ENCODE measurements around the gene PDE2A. TPM values are rescaled to one million over a fixed set of nuclear protein-coding genes. Genes with fewer than 3 reads are reported as not detected.

Gene PDE2A
- total and polyA plus RNA-seq, 3 donors from 2014 or later, result 14.1 to 20.6 (median 15.2) TPM

GRCh38 chr11:72570893-72571661 lies 103.1 kb downstream of the PDE2A start:
- Histone ChIP-seq H3K4me3 (no peak overlapping the region), H3K9me3 (no peaks in the 10 kb centered on the region), H3K27ac (no peak overlapping the region), H3K36me3 (ENCODE audit: low read depth, missing control alignments) (no peaks in the 10 kb centered on the region), H3K4me1 (no peaks in the 10 kb centered on the region), H3K27me3 (no peaks in the 10 kb centered on the region)
- 77 to 87% methylated on average over 9 to 10 of the region's 10 CpGs for WGBS, 2 donors
- DNase-seq, result no peak
- intact Hi-C loops (cut with DNase I; ENCODE audit: low total_unique reads), result loop anchor here (10.0 kb wide), 1 partner anchor 96 kb away; no protein-coding TSS in a partner anchor
- TF ChIP-seq CTCF (IDR thresholded peaks at IDR 0.05) (no peak), POLR2A (IDR thresholded peaks at IDR 0.05) (no peak)

DNA sequence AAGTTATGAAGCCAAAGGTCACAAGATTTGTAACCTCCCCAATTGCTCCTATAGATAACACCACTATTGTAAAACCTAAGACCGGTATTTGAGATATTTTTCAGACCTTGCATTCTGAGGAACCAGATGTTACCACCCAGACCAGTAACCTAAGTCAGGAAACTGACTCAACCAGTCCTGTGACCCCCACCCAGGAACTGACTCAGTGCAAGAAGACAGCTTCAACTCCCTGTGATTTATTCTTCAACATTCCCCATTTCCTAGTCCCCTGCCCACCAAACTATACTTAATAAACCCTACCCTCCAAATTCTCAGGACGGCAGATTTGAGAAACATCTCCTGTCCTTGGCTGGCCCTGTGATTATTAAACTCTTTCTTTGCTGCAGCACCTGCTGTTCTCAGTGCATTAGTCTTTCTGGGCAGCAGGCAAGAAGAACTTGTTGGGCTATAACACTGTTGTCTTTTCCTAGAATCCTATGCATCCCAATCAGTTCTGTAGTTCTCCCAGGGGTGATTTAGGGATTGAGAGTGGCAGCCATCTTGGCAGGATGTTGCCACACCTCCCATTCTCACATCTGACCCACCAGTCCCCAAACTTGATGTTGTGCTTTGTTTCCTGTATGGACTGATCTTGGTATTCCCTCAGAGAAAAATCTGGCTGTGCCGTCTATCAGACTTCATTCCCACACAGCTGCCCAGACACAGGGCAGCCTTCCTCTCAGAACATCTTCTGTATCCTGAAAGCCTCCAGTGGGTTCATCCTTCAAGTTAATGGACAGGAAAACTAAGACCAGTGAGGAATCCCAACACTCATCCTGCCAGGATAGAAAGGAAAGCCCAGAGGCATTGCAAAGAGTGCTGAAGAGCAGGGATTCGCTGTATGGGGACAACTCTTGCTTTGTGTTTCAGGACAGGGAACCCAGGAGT lies 104.0 kb downstream of the PDE2A start:
- TF ChIP-seq CTCF (IDR thresholded peaks at IDR 0.05) (no peak), POLR2A (IDR thresholded peaks at IDR 0.05) (no peak)
- Histone ChIP-seq H3K9me3 (no peaks in the 10 kb centered on the region), H3K4me3 (no peak overlapping the region), H3K36me3 (ENCODE audit: low read depth, missing control alignments) (no peaks in the 10 kb centered on the region), H3K4me1 (no peaks in the 10 kb centered on the region), H3K27ac (no peak overlapping the region), H3K27me3 (no peaks in the 10 kb centered on the region)
- intact Hi-C loops (cut with DNase I; ENCODE audit: low total_unique reads), result loop anchor here (10.0 kb wide), 1 partner anchor 95 kb away; no protein-coding TSS in a partner anchor
- no peak for DNase-seq
- WGBS, 2 donors, result 42 to 56% methylated on average over 4 of the region's 4 CpGs

DNA sequence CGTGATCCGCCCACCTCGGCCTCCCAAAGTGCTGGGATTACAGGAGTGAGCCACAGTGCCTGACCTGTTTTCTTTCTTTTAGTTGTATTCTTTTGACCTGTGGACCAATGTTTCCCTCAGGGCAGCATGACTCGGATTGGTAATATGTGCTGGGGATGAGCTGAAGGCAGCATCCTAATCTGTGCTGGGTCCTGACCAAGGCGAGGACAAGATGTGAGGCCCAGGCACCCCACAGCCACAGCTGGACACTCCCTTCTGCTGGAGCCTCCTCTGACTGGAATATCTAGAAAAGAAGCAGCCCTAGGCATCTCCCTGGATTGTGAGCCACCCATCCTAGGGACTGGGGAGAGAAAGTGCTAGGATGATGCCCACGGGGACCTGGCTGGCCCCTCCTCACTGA lies 105.4 kb downstream of the PDE2A start:
- WGBS, 2 donors, result 87 to 95% methylated on average over 6 of the region's 6 CpGs
- Histone ChIP-seq H3K4me1 (no peaks in the 10 kb centered on the region), H3K9me3 (no peaks in the 10 kb centered on the region), H3K27ac (no peak overlapping the region), H3K27me3 (no peaks in the 10 kb centered on the region), H3K4me3 (no peak overlapping the region), H3K36me3 (ENCODE audit: low read depth, missing control alignments) (no peaks in the 10 kb centered on the region)
- intact Hi-C loops (cut with DNase I; ENCODE audit: low total_unique reads), result no loop called here
- TF ChIP-seq CTCF (IDR thresholded peaks at IDR 0.05), result no peak
- TF ChIP-seq POLR2A (IDR thresholded peaks at IDR 0.05), result no peak
- no peak for DNase-seq

- no peaks in the 10 kb centered on the region for H3K4me1 ChIP-seq
- intact Hi-C loops (cut with DNase I; ENCODE audit: low total_unique reads), result no loop called here
- H3K36me3 ChIP-seq (ENCODE audit: low read depth, missing control alignments), result no peaks in the 10 kb centered on the region
- no peak overlapping the region for H3K27ac ChIP-seq
- H3K4me3 ChIP-seq, result no peak overlapping the region
- no peaks in the 10 kb centered on the region for H3K27me3 ChIP-seq
- TF ChIP-seq POLR2A (IDR thresholded peaks at IDR 0.05), result no peak
- TF ChIP-seq CTCF (IDR thresholded peaks at IDR 0.05), result no peak
- H3K9me3 ChIP-seq, result no peaks in the 10 kb centered on the region
- 87 to 93% methylated on average over 3 of the region's 3 CpGs for WGBS, 2 donors
- no peak for DNase-seq
Observed at GRCh38 chr11:72562431-72562830, 111.8 kb downstream of the PDE2A start.
